Mesodermal cell (in vitro differentiated cells): ENCODE measurements around the gene LRP1B.

Source experiments
- H3K27ac ChIP-seq: 2 replicates; pipeline ENCODE4 v1.7.0; 2013; ENCODE audit warnings: mild to moderate bottlenecking, low read depth, low read length, moderate library complexity; ENCODE audit not compliant: severe bottlenecking
- H3K36me3 ChIP-seq: 2 replicates; pipeline ENCODE4 v1.7.1; 2013; ENCODE audit warnings: mild to moderate bottlenecking, low read length, moderate library complexity; ENCODE audit not compliant: control insufficient read depth, insufficient read depth
- H3K4me1 ChIP-seq: one replicate; pipeline ENCODE4 v1.7.1; 2013; ENCODE audit warnings: mild to moderate bottlenecking, low read length; ENCODE audit not compliant: insufficient read depth, control insufficient read depth, poor library complexity, severe bottlenecking
- H3K4me3 ChIP-seq: 2 replicates; pipeline ENCODE4 v1.7.0; 2013; ENCODE audit warnings: low read length, control low read depth, mild to moderate bottlenecking; ENCODE audit not compliant: insufficient read depth, poor library complexity, severe bottlenecking; ENCODE audit errors: extremely low read depth
- H3K9me3 ChIP-seq: 2 replicates; pipeline ENCODE4 v1.7.1; 2013; ENCODE audit warnings: mild to moderate bottlenecking, low read length, moderate library complexity; ENCODE audit not compliant: control insufficient read depth
- WGBS, 2 experiments: methylation state at CpG; one replicate each; pipeline ENCODE4 v1.1.5; 2013; ENCODE audit warnings: missing lambda C conversion rate in 2 of 2; ENCODE audit not compliant: insufficient coverage in 2 of 2; 5-methylcytosine and 5-hydroxymethylcytosine counted together

Gene LRP1B

DNA sequence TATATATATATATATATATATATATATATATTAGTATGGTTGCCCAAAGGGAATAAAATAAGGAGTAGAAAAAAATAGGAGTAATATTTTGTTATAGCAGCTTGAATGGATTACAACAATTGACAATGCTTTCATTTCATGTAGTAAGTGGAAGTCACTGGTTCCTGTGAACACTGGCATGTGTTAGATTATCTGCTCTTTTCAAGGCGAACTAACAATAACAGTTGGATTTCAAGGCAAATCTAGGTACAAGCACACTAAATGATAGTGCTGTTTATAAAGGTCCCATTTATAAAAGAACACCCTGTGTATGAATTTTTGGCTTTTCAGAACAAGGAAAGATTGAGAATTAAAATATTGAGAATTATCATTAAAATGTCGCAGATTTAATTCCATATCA is 1535.7 kb downstream of the LRP1B start:
- Histone ChIP-seq H3K4me3 (no peak overlapping the region), H3K27ac (no peak overlapping the region), H3K36me3 (no peaks in the 10 kb centered on the region), H3K9me3 (no peaks in the 10 kb centered on the region), H3K4me1 (no peaks in the 10 kb centered on the region)
- 100% methylated on average over 1 of the region's 2 CpGs; no CpG with 5 or more reads in 1 of the 2 experiments for WGBS, 2 experiments

DNA sequence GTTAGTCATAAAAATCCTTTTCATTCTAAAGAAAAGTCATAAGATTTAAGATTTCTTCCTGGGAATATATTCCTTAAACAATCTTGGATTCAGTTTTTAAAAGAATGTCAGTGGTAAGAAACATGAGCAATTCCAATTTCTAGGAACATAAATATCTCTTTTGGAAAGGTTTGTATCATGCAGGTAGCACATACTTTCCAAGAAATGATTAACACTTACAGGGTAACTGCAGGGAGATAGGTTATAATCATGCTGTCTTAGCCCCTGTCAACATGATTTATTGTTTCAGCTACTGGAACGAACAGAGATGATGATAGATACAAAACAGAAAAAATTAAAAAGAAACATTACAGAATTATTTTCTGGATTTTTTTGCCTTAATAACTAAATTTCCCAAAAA is 1537.7 kb downstream of the LRP1B start:
- no CpG with 5 or more reads among the region's 1 CpG for WGBS, 2 experiments
- no peaks in the 10 kb centered on the region for H3K9me3 ChIP-seq
- H3K36me3 ChIP-seq: no peaks in the 10 kb centered on the region
- no peaks in the 10 kb centered on the region for H3K4me1 ChIP-seq
- H3K27ac ChIP-seq: no peak overlapping the region
- H3K4me3 ChIP-seq: no peak overlapping the region

DNA sequence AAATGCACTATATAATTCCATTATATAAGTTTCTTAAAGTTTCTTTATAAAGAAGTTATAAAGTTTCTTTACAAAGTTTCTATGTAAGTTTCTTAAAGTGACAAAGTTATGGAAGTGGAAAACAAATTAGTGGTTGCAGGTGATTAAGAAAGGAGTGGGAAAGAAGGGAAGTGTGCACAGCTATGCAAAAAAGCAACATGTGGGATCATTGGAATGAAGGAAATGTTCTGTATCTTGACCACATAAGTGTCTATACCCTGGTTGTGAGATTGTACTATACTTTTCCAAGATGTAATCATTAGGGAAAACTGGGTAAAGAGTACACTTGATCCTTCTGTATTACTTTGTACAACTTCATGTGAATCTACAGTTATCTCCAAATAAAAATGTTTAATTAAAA is 1541.1 kb downstream of the LRP1B start:
- H3K4me3 ChIP-seq: no peak overlapping the region
- H3K9me3 ChIP-seq: no peaks in the 10 kb centered on the region
- H3K4me1 ChIP-seq: no peaks in the 10 kb centered on the region
- H3K36me3 ChIP-seq: no peaks in the 10 kb centered on the region
- no peak overlapping the region for H3K27ac ChIP-seq

DNA sequence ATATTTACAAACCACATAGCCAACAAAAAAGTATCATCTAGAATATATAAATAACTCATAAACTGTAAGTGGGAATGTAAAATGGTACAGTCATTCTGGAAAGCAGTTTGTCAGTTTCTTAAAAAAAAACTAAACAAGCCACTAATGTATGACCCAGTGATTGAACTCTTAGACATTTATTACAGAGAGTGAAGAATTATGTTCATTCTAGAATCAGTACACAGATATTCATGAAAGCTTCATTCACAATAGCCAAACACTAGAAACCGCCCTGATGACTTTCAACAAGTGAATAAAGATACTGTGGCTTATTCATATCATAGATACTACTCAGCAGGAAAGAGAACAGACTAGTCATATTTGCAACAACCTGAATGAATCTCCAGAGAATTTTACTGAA is 1541.5 kb downstream of the LRP1B start:
- Histone ChIP-seq H3K4me1 (no peaks in the 10 kb centered on the region), H3K9me3 (no peaks in the 10 kb centered on the region), H3K36me3 (no peaks in the 10 kb centered on the region), H3K4me3 (no peak overlapping the region), H3K27ac (no peak overlapping the region)
- no CpG with 5 or more reads among the region's 1 CpG for WGBS, 2 experiments

DNA sequence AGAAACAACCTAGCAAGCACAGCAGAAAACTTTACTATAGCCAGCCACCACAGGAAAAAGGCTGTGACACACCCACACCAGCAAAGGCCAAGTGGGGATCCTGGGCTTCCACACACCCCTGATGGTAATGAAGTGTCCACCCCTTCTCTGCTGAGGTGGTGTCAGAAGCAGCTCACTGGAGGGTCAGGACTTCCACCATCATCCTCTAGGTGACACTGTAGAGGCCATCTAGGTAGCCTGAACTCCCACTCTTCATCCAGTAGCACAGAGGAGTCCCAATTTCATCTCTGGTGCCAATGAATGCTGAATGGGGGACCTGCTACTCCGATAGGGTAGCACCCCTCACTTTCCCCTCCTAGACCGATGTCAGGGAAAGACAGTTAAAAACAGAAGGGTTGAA is 1544.4 kb downstream of the LRP1B start:
- H3K4me3 ChIP-seq: no peak overlapping the region
- no peaks in the 10 kb centered on the region for H3K4me1 ChIP-seq
- WGBS, 2 experiments: 80% methylated on average over 1 of the region's 2 CpGs; no CpG with 5 or more reads in 1 of the 2 experiments
- no peaks in the 10 kb centered on the region for H3K36me3 ChIP-seq
- H3K9me3 ChIP-seq: no peaks in the 10 kb centered on the region
- no peak overlapping the region for H3K27ac ChIP-seq

DNA sequence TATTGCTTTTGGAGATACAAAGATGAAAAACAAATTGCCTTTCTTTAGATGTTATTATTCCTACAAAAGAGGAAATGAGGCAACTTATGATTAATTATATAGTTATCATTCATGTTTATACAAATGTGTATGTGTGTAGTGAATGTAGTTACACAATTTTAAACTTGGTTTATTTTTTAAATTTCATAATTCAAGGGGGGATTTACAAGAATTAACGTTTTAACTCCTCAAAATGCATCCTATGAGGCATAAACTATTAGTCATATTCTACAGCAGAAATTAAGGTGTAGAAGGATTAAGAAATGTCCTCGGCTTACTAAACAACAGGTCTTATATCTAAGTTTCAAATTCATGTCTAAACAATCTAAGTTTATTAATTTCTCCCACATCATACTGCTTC is 1545.8 kb downstream of the LRP1B start:
- no peaks in the 10 kb centered on the region for H3K4me1 ChIP-seq
- H3K4me3 ChIP-seq: no peak overlapping the region
- no peak overlapping the region for H3K27ac ChIP-seq
- H3K36me3 ChIP-seq: no peaks in the 10 kb centered on the region
- no CpG with 5 or more reads among the region's 2 CpGs for WGBS, 2 experiments
- no peaks in the 10 kb centered on the region for H3K9me3 ChIP-seq

DNA sequence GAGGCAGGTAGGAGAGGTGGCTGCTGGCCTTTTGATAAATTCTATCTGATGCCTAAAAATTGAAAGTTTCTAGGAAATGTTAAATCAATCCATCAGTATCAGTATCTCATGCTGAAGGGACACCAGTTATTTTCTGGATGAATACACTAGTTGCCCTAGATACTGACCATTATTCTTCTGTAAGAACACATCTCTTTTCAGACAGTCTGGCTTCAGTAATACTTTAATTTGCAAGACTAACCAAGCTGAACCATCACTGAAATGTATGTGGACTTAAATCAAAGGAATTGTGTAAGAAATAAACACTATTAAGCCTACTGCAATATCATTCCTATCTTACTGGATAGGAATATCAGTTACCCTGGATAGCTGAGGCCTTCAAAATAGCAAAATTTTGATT is 1546.3 kb downstream of the LRP1B start:
- Histone ChIP-seq H3K27ac (no peak overlapping the region), H3K36me3 (no peaks in the 10 kb centered on the region), H3K4me1 (no peaks in the 10 kb centered on the region), H3K4me3 (no peak overlapping the region), H3K9me3 (no peaks in the 10 kb centered on the region)

DNA sequence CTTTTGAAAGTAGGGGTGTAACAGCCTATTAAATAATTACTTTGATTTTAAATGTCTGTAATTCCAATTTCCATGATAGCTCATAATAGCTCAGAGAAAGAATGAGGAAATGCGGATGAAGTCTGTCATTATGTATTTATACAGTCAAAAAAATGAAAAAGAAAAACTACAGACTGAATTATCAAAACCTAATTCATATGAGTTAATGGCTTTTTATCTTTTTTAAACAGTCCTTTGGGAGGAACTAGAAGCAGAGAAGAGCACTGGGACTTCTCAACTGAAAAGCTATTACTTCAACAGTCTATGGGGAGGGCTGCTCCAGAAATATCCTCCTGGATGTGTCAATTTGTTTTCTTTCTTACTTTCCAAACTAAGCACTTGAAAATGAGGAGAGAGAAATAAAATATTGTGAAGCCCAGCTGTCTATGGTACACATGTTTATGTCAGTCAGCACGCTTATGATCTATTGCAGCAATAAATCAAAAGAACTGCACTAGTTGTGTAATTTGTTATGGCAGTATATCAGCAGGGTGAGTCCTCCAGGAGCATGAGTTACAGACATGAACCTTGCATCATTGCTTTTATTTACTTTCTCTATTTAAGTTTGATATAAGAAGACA is 1550.2 kb downstream of the LRP1B start:
- WGBS, 2 experiments: no CpG with 5 or more reads among the region's 2 CpGs
- no peak overlapping the region for H3K4me3 ChIP-seq
- no peaks in the 10 kb centered on the region for H3K9me3 ChIP-seq
- H3K4me1 ChIP-seq: no peaks in the 10 kb centered on the region
- H3K36me3 ChIP-seq: no peaks in the 10 kb centered on the region
- no peak overlapping the region for H3K27ac ChIP-seq

DNA sequence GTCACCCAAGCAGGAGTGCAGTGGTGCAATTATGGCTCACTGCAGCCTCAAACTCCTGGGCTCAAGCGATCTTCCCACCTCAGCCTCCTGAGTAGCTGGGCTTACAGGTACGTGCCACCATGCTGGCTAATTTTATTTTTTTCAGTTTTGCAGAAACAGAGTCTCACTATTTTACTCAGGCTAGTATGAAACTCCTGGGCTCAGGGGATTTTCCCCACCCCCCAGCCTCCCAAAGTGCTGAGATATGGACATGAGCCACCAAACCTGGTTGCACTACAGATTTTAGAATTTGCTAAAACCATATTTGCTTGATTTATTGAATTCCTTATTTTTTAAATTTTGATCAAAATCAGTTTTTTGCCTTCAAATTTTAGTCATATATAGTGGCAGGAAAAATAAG is 1553.4 kb downstream of the LRP1B start:
- Histone ChIP-seq H3K4me3 (no peak overlapping the region), H3K27ac (no peak overlapping the region), H3K36me3 (no peaks in the 10 kb centered on the region), H3K9me3 (no peaks in the 10 kb centered on the region), H3K4me1 (no peaks in the 10 kb centered on the region)
- WGBS, 2 experiments: 79 to 95% methylated on average over 2 of the region's 2 CpGs

DNA sequence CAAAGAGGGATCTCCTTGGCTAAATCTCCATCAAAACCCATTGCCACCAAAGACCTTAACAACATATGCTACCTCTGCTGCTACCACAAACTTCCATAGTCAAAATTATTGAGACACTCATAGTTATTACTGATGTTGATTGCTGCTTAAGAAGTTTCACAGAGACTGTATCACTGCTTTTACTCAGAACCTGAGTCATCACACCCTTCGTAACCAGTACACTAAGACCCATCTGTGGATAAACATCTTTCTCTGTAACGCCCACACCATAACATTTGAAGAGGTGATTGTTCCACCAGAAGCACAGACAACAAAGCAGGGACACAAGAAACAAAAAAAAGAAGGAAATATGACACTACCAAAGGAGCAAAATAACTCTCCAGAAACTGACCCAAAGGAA is 1563.1 kb downstream of the LRP1B start:
- no peaks in the 10 kb centered on the region for H3K36me3 ChIP-seq
- H3K9me3 ChIP-seq: no peaks in the 10 kb centered on the region
- H3K4me1 ChIP-seq: no peaks in the 10 kb centered on the region
- no peak overlapping the region for H3K4me3 ChIP-seq
- WGBS, 2 experiments: no CpG with 5 or more reads among the region's 2 CpGs
- no peak overlapping the region for H3K27ac ChIP-seq

DNA sequence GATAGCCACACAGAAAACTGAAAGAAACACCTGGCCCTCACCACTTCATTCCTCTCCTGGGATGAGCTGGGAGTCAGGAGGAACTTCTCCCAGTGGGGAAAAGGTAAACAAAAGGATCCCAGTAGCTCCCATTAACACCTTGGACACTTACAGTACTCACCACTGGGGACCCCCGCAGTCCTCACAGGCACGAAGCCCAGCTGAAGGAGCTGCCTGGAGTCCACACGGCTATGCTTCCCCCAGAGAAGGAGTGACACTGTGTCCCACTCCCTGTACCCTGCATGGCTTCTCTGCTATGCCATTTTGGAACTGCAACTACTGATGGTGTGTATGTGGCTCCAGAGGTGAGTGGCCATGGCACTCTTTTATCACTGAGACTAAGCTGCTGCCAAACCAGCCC is 1565.1 kb downstream of the LRP1B start:
- H3K4me3 ChIP-seq: no peak overlapping the region
- H3K4me1 ChIP-seq: no peaks in the 10 kb centered on the region
- 54 to 76% methylated on average over 2 to 3 of the region's 3 CpGs for WGBS, 2 experiments
- H3K9me3 ChIP-seq: no peaks in the 10 kb centered on the region
- H3K27ac ChIP-seq: no peak overlapping the region
- H3K36me3 ChIP-seq: no peaks in the 10 kb centered on the region
